Upper lobe of left lung (tissue), 6 donors: ENCODE results near the gene CEACAM5. TPM values are rescaled to one million over a fixed set of nuclear protein-coding genes. Genes with fewer than 3 reads are reported as not detected.
A peak's percentile ranks its signal among the peaks of the same experiment; 100 is the strongest.
"Not testable (repeated sequence)": the region's sequence is repeated elsewhere in the genome, so short reads cannot be mapped to it uniquely, and the experiment has no call there.

Experiments
- ATAC-seq, 2 donors: fragments of 200-7000 bp; cut with Tn5 transposase; one replicate each; pipeline ENCODE4 v1.9.1; 2022; ENCODE audit warnings: mild to moderate bottlenecking in 2 of 2, moderate library complexity in 2 of 2; ENCODE audit not compliant: low FRiP score in 2 of 2
- DNase-seq, 2 donors: peaks; one replicate each; pipeline ENCODE4 v3.0.0-alpha.2; 2019 to 2020
- H3K27ac ChIP-seq, 4 donors: fragments of 200-600 bp; sonication (generic); one replicate each; pipeline ENCODE4 v1.5.1; 2016 to 2019
- H3K27me3 ChIP-seq, 4 donors: fragments of 200-600 bp; sonication (generic); one replicate each; pipeline ENCODE4 v1.5.1; 2017 to 2019
- H3K36me3 ChIP-seq, 4 donors: fragments of 200-600 bp; sonication (generic); one replicate each; pipeline ENCODE4 v1.5.1; 2016 to 2019
- H3K4me1 ChIP-seq, 4 donors: fragments of 200-600 bp; sonication (generic); one replicate each; pipeline ENCODE4 v1.5.1; 2018 to 2019
- H3K4me3 ChIP-seq, 4 donors: fragments of 200-600 bp; sonication (generic); one replicate each; pipeline ENCODE4 v1.5.1; 2017 to 2019; ENCODE audit warnings: mild to moderate bottlenecking in 2 of 4, moderate library complexity in 1 of 4
- H3K9me3 ChIP-seq, 4 donors: fragments of 200-600 bp; sonication (generic); one replicate each; pipeline ENCODE4 v1.5.1; 2018 to 2019
- EP300 ChIP-seq, 4 donors: sonication (generic); formaldehyde crosslinking; IDR thresholded peaks; one replicate each; pipeline ENCODE4 v1.5.1; 2017; ENCODE audit warnings: antibody characterized with exemption in 4 of 4, control low read depth in 2 of 4
- POLR2A ChIP-seq, 4 donors: fragments of 450-650 bp; IDR thresholded peaks; one replicate each; pipeline ENCODE4 v1.5.1; 2016 to 2017; ENCODE audit warnings: antibody characterized with exemption in 4 of 4, mild to moderate bottlenecking in 2 of 4
- POLR2AphosphoS5 ChIP-seq, 2 donors: sonication (generic); formaldehyde crosslinking; IDR thresholded peaks; one replicate each; pipeline ENCODE4 v1.5.1; 2017; ENCODE audit warnings: antibody characterized with exemption in 2 of 2
- WGBS, 2 donors: methylation state at CpG; one replicate each; pipeline ENCODE4 v1.1.5; 2017 to 2018; 5-methylcytosine and 5-hydroxymethylcytosine counted together
- total RNA-seq, 6 donors: library from RNA; depleted of rRNA in 4 of 6; stranded (reverse); fragments of >200 nt in 4 of 6; gene quantifications; one replicate each; pipeline versions ENCODE4 v1.1.0 to v1.2.1, GENCODE V29; 2016 to 2021
- TF ChIP-seq, protein P1 (sequence below), 6 experiments: fragments of 450-650 bp in 4 of 6; fragments of 200-600 bp in 2 of 6; sonication (generic) in 2 of 6; IDR thresholded peaks; one replicate each; pipeline ENCODE4 v1.5.1; 2016 to 2019; ENCODE audit warnings: antibody characterized with exemption in 6 of 6
- donor health status: DM: no; HTN: no; CAD: no; lungs with moderate emphysema.
- donor health status: DM: no; HTN: yes; CAD: no; lungs with severe emphysema.

Gene CEACAM5
- total RNA-seq, 6 donors from 2014 or later, result 5.5 to 55.2 (median 23.8) TPM

GRCh38 chr19:41755328-41755913, 47.0 kb downstream of the CEACAM5 start, which contains the start of gene CEACAM6:
CEACAM6 (plus strand) TSS chr19:41755530; CDS start chr19:41755639, 109 bp downstream.
- no peaks in the 10 kb centered on the region for H3K36me3 ChIP-seq
- peak within 1 kb of the TSS in 3 of 4 donors; percentile 28 to 42 (median 34) for H3K4me3 ChIP-seq
- H3K27me3 ChIP-seq, result no peaks in the 10 kb centered on the region
- no peak for TF ChIP-seq EP300 (IDR thresholded peaks at IDR 0.05)
- peak; percentile 51 to 62 for TF ChIP-seq POLR2AphosphoS5 (IDR thresholded peaks at IDR 0.05)
- TF ChIP-seq POLR2A (IDR thresholded peaks at IDR 0.05), result peak in 1 of 4 donors; percentile 80
- H3K9me3 ChIP-seq, result no peaks in the 10 kb centered on the region
- H3K4me1 ChIP-seq, result peaks cover 0 to 30% (median 13%) of the 10 kb centered on the region in 4 donors
- 39 to 44% methylated on average over 3 of the region's 3 CpGs for WGBS, 2 donors
- DNase-seq (peak in 1 of 2 donors; percentile 66), ATAC-seq (peak; percentile 20 to 38)
- peak within 1 kb of the TSS; percentile 61 to 89 (median 78) for H3K27ac ChIP-seq

GRCh38 chr19:41758846-41759245, 50.4 kb downstream of the CEACAM5 start:
- Histone ChIP-seq H3K4me3 (peak overlapping the region in 3 of 4 donors; percentile 28 to 42 (median 34)), H3K36me3 (no peaks in the 10 kb centered on the region), H3K27ac (peak overlapping the region in 2 of 4 donors; percentile 63 to 79), H3K27me3 (no peaks in the 10 kb centered on the region), H3K9me3 (no peaks in the 10 kb centered on the region), H3K4me1 (peaks cover 0 to 13% (median 6%) of the 10 kb centered on the region in 4 donors)
- ATAC-seq, result no peak
- 80 to 100% methylated on average over 1 to 9 of the region's 9 CpGs for WGBS, 2 donors
- TF ChIP-seq, protein P1, sequence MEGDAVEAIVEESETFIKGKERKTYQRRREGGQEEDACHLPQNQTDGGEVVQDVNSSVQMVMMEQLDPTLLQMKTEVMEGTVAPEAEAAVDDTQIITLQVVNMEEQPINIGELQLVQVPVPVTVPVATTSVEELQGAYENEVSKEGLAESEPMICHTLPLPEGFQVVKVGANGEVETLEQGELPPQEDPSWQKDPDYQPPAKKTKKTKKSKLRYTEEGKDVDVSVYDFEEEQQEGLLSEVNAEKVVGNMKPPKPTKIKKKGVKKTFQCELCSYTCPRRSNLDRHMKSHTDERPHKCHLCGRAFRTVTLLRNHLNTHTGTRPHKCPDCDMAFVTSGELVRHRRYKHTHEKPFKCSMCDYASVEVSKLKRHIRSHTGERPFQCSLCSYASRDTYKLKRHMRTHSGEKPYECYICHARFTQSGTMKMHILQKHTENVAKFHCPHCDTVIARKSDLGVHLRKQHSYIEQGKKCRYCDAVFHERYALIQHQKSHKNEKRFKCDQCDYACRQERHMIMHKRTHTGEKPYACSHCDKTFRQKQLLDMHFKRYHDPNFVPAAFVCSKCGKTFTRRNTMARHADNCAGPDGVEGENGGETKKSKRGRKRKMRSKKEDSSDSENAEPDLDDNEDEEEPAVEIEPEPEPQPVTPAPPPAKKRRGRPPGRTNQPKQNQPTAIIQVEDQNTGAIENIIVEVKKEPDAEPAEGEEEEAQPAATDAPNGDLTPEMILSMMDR (IDR thresholded peaks at IDR 0.05), result no peak
- TF ChIP-seq POLR2A (IDR thresholded peaks at IDR 0.05), result peak in 1 of 4 donors; percentile 8
- no peak for DNase-seq

DNA sequence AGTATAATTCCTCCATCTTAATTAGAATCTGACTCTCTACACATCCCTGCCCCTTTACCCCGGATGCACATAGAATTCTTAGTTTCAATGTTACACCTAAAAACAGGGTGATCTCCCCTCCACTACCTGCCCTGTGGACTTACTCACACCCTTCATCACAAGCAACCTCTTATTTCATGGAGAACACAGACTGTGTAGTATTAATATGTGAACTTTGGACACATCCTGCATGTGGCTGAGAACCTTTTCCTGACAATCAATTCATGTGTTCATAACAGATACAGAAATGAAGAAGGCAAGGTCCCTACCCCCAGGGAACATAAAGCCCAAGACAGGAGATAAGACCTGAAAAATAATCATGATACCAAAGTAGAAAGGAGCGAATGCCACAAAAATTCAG, 58.7 kb downstream of the CEACAM5 start:
- WGBS, 2 donors, result 89 to 94% methylated on average over 2 of the region's 2 CpGs
- Histone ChIP-seq H3K4me3 (no peak overlapping the region), H3K27me3 (no peaks in the 10 kb centered on the region), H3K4me1 (peaks cover 0 to 3% (median 0%) of the 10 kb centered on the region in 4 donors), H3K36me3 (no peaks in the 10 kb centered on the region), H3K27ac (peak overlapping the region in 1 of 4 donors; percentile 35), H3K9me3 (no peaks in the 10 kb centered on the region)
- TF ChIP-seq POLR2AphosphoS5 (IDR thresholded peaks at IDR 0.05) (no peak), POLR2A (IDR thresholded peaks at IDR 0.05) (no peak), EP300 (IDR thresholded peaks at IDR 0.05) (no peak)
- TF ChIP-seq, protein P1 (IDR thresholded peaks at IDR 0.05), result no peak
- ATAC-seq (no peak), DNase-seq (no peak)

GRCh38 chr19:41768105-41768504, 59.7 kb downstream of the CEACAM5 start:
- H3K36me3 ChIP-seq, H3K27me3 ChIP-seq, H3K27ac ChIP-seq, H3K4me1 ChIP-seq, ATAC-seq, H3K4me3 ChIP-seq, H3K9me3 ChIP-seq, DNase-seq: not testable (repeated sequence)
- TF ChIP-seq EP300 (IDR thresholded peaks at IDR 0.05), result peak in 1 of 4 donors; percentile 54
- WGBS, 2 donors, result 48 to 80% methylated on average over 3 to 5 of the region's 5 CpGs

DNA sequence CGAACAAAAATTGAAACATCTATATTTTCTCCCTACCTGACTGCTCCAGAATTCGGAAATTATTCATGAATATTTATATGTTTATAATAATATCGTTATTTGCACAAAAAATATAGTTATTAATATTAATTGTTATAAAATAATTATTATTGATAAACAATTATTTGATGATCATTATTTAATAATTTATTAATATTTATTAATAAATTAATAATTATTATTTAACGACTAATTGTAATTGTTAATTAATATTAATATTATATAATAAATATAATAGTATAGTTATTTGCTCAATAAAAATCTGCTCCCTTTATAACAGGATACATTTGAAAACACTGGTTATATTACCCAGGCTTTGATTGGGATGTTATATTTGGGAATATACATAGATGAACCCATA, 61.2 kb downstream of the CEACAM5 start:
- TF ChIP-seq POLR2AphosphoS5 (IDR thresholded peaks at IDR 0.05) (no peak), EP300 (IDR thresholded peaks at IDR 0.05) (no peak), POLR2A (IDR thresholded peaks at IDR 0.05) (no peak)

DNA sequence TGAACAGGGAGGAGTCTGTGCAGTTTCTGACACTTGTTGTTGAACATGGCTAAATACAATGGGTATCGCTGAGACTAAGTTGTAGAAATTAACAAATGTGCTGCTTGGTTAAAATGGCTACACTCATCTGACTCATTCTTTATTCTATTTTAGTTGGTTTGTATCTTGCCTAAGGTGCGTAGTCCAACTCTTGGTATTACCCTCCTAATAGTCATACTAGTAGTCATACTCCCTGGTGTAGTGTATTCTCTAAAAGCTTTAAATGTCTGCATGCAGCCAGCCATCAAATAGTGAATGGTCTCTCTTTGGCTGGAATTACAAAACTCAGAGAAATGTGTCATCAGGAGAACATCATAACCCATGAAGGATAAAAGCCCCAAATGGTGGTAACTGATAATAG, 63.0 kb downstream of the CEACAM5 start:
- H3K27ac ChIP-seq, result peak overlapping the region in 1 of 4 donors; percentile 5
- no peak overlapping the region for H3K4me3 ChIP-seq
- H3K4me1 ChIP-seq, result peaks cover 0 to 24% (median 4%) of the 10 kb centered on the region in 4 donors
- H3K36me3 ChIP-seq, result no peaks in the 10 kb centered on the region
- TF ChIP-seq POLR2A (IDR thresholded peaks at IDR 0.05) (no peak), POLR2AphosphoS5 (IDR thresholded peaks at IDR 0.05) (no peak), EP300 (IDR thresholded peaks at IDR 0.05) (no peak)
- TF ChIP-seq, protein P1 (IDR thresholded peaks at IDR 0.05), result no peak
- no peak for ATAC-seq
- H3K27me3 ChIP-seq, result no peaks in the 10 kb centered on the region
- no peaks in the 10 kb centered on the region for H3K9me3 ChIP-seq
- DNase-seq, result no peak
- WGBS, 2 donors, result 93 to 94% methylated on average over 2 of the region's 2 CpGs

More for the DNA sequence above, 61.2 kb downstream of the CEACAM5 start:
- DNase-seq (no peak), ATAC-seq (no peak)
- no peaks in the 10 kb centered on the region for H3K9me3 ChIP-seq
- 96 to 99% methylated on average over 4 of the region's 4 CpGs for WGBS, 2 donors
- H3K27me3 ChIP-seq, result no peaks in the 10 kb centered on the region
- no peaks in the 10 kb centered on the region for H3K36me3 ChIP-seq
- H3K4me3 ChIP-seq, result no peak overlapping the region
- no peak overlapping the region for H3K27ac ChIP-seq
- H3K4me1 ChIP-seq, result peaks cover 0 to 19% (median 4%) of the 10 kb centered on the region in 4 donors
